Measurements from ENCODE around the gene FAM156B. TPM values are rescaled to one million over a fixed set of nuclear protein-coding genes. Genes with fewer than 3 reads are reported as not detected.
"Not testable (repeated sequence)": the region's sequence is repeated elsewhere in the genome, so short reads cannot be mapped to it uniquely, and the experiment has no call there.

FAM156B gene
- total and polyA plus RNA-seq, 2 of the 8 experiments (the other 6 are each of a cell fraction or from before 2014, with no cell fraction given): 9.1 to 36.2 TPM

DNA sequence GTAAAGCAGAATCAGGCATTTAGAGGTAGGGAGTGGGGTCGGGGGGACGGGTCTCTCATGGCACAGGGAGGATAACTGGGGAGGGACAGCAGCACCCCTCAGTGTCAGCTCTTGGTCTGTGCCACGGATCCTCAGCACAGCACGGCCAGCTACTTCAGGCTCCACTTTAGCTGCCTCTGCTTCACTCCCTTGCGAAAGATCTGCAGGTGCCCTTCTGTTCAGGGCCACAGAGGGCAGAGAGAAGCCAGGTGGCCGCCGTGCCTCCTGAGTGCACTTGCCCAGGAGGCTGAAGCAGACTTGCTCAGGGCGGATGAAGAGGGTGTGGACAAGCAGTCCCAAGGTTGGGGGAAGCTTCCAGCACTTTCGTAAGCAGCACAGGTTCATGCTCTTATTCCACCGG is 9.7 kb upstream of the FAM156B start:
- H3K14ac ChIP-seq (ENCODE audit: insufficient read length); DNase-seq (ENCODE audit: low read depth in 1 of 2, low spot score in 2 of 2); H3K56ac ChIP-seq (replicated peaks; ENCODE audit: insufficient read length, low read depth, low read length); H3K4me1 ChIP-seq (replicated peaks in 1 of 4; ENCODE audit: control insufficient read depth in 3 of 4, insufficient read depth in 4 of 4, low read length in 3 of 4); H4K20me1 ChIP-seq (replicated peaks in 1 of 2; ENCODE audit: control insufficient read depth in 1 of 2, insufficient read depth in 2 of 2, low read length in 2 of 2); H2BK12ac ChIP-seq (ENCODE audit: low read depth, low read length); H2BK5ac ChIP-seq (ENCODE audit: low read depth, low read length); H4K5ac ChIP-seq (ENCODE audit: insufficient read length, low read depth, low read length); H3K36me3 ChIP-seq (ENCODE audit: control insufficient read depth in 2 of 4, insufficient read depth in 4 of 4, low read length in 3 of 4); H3K79me2 ChIP-seq (ENCODE audit: control insufficient read depth in 1 of 2, insufficient read depth in 2 of 2, low read length in 2 of 2); H3K4me2 ChIP-seq (ENCODE audit: insufficient read depth in 1 of 2, low read depth in 2 of 2, low read length in 2 of 2); H3K18ac ChIP-seq (ENCODE audit: extremely low read depth, low read length); POLR2A ChIA-PET (ENCODE audit: partially characterized antibody); H3K79me1 ChIP-seq (ENCODE audit: low read depth, low read length); H2BK120ac ChIP-seq (replicated peaks; ENCODE audit: low read depth, low read length); H2BK20ac ChIP-seq (ENCODE audit: low read length); H3K9me3 ChIP-seq (ENCODE audit: insufficient read depth in 2 of 2, low read depth in 1 of 2, low read length in 1 of 2); FAIRE-seq; H3K23me2 ChIP-seq (ENCODE audit: low read depth, low read length); CTCF ChIA-PET (ENCODE audit: partially characterized antibody); H2AFZ ChIP-seq (ENCODE audit: low read length); H2AK5ac ChIP-seq (ENCODE audit: low read depth, low read length); H2BK15ac ChIP-seq (ENCODE audit: low read length); H3K4me3 ChIP-seq (ENCODE audit: extremely low read depth in 1 of 4, insufficient read depth in 2 of 4, low read depth in 3 of 4, low read length in 4 of 4); H4K8ac ChIP-seq (ENCODE audit: extremely low read depth, insufficient read depth, low read length); H3K27me3 ChIP-seq (replicated peaks in 1 of 4; ENCODE audit: control insufficient read depth in 3 of 4, extremely low read depth in 1 of 4, insufficient read depth in 3 of 4, low read length in 3 of 4); H3K23ac ChIP-seq (ENCODE audit: insufficient read length); H3K27ac ChIP-seq (ENCODE audit: low read depth, low read length); H3K4ac ChIP-seq (replicated peaks; ENCODE audit: insufficient read length, low read depth, low read length); H3K9ac ChIP-seq (replicated peaks in 1 of 4; ENCODE audit: extremely low read depth in 1 of 4, low read depth in 3 of 4, low read length in 3 of 4); H4K91ac ChIP-seq (replicated peaks; ENCODE audit: insufficient read length, low read length): not testable (repeated sequence)
- no CpG with 5 or more reads among the region's 10 CpGs for WGBS, 2 experiments (ENCODE audit: extremely low coverage in 1 of 2, insufficient coverage in 1 of 2, insufficient read length in 1 of 2, insufficient replicate concordance in 2 of 2, low coverage in 1 of 2, low lambda C conversion rate in 2 of 2, missing lambda C conversion rate in 1 of 2)

- H3K9me3 ChIP-seq (ENCODE audit: insufficient read depth in 2 of 2, low read depth in 1 of 2, low read length in 1 of 2); FAIRE-seq; H2AK5ac ChIP-seq (ENCODE audit: low read depth, low read length); H3K4me3 ChIP-seq (ENCODE audit: extremely low read depth in 1 of 4, insufficient read depth in 2 of 4, low read depth in 3 of 4, low read length in 4 of 4); CTCF ChIA-PET (ENCODE audit: partially characterized antibody); H4K8ac ChIP-seq (ENCODE audit: extremely low read depth, insufficient read depth, low read length); H3K79me1 ChIP-seq (ENCODE audit: low read depth, low read length); H3K4me1 ChIP-seq (replicated peaks in 1 of 4; ENCODE audit: control insufficient read depth in 3 of 4, insufficient read depth in 4 of 4, low read length in 3 of 4); H4K5ac ChIP-seq (ENCODE audit: insufficient read length, low read depth, low read length); H3K9ac ChIP-seq (replicated peaks in 1 of 4; ENCODE audit: extremely low read depth in 1 of 4, low read depth in 3 of 4, low read length in 3 of 4); H2BK120ac ChIP-seq (replicated peaks; ENCODE audit: low read depth, low read length); H3K14ac ChIP-seq (ENCODE audit: insufficient read length); H3K4ac ChIP-seq (replicated peaks; ENCODE audit: insufficient read length, low read depth, low read length); H4K91ac ChIP-seq (replicated peaks; ENCODE audit: insufficient read length, low read length); H3K27me3 ChIP-seq (replicated peaks in 1 of 4; ENCODE audit: control insufficient read depth in 3 of 4, extremely low read depth in 1 of 4, insufficient read depth in 3 of 4, low read length in 3 of 4); H3K4me2 ChIP-seq (ENCODE audit: insufficient read depth in 1 of 2, low read depth in 2 of 2, low read length in 2 of 2); H2BK15ac ChIP-seq (ENCODE audit: low read length); H4K20me1 ChIP-seq (replicated peaks in 1 of 2; ENCODE audit: control insufficient read depth in 1 of 2, insufficient read depth in 2 of 2, low read length in 2 of 2); H2AFZ ChIP-seq (ENCODE audit: low read length); H2BK5ac ChIP-seq (ENCODE audit: low read depth, low read length); H3K23me2 ChIP-seq (ENCODE audit: low read depth, low read length); H3K23ac ChIP-seq (ENCODE audit: insufficient read length); DNase-seq (ENCODE audit: low read depth in 1 of 2, low spot score in 2 of 2); H3K36me3 ChIP-seq (ENCODE audit: control insufficient read depth in 2 of 4, insufficient read depth in 4 of 4, low read length in 3 of 4); H3K56ac ChIP-seq (replicated peaks; ENCODE audit: insufficient read length, low read depth, low read length); POLR2A ChIA-PET (ENCODE audit: partially characterized antibody); H3K27ac ChIP-seq (ENCODE audit: low read depth, low read length); H3K79me2 ChIP-seq (ENCODE audit: control insufficient read depth in 1 of 2, insufficient read depth in 2 of 2, low read length in 2 of 2); H2BK20ac ChIP-seq (ENCODE audit: low read length); H2BK12ac ChIP-seq (ENCODE audit: low read depth, low read length); H3K18ac ChIP-seq (ENCODE audit: extremely low read depth, low read length): not testable (repeated sequence)
- no CpG with 5 or more reads among the region's 9 CpGs for WGBS, 2 experiments (ENCODE audit: extremely low coverage in 1 of 2, insufficient coverage in 1 of 2, insufficient read length in 1 of 2, insufficient replicate concordance in 2 of 2, low coverage in 1 of 2, low lambda C conversion rate in 2 of 2, missing lambda C conversion rate in 1 of 2)
Observed at GRCh38 chrX:52888090-52888489, 9.0 kb upstream of the FAM156B start.

Data from H1 (cell line).